H9 (cell line): ENCODE measurements around the gene NRXN3. TPM values are rescaled to one million over a fixed set of nuclear protein-coding genes. Genes with fewer than 3 reads are reported as not detected.

Experiments used
- DNase-seq: peaks from one replicate; pipeline ENCODE4 v3.0.0-alpha.2; 2017
- H2AFZ ChIP-seq: one replicate; pipeline ENCODE4 v1.6.1; 2013; ENCODE audit warnings: mild to moderate bottlenecking, low read length, control low read depth, moderate library complexity
- H2AK5ac ChIP-seq: 2 replicates; pipeline ENCODE4 v1.6.1; 2013; ENCODE audit warnings: low read length, control low read depth, mixed read lengths; ENCODE audit not compliant: insufficient read length
- H2BK120ac ChIP-seq: one replicate; pipeline ENCODE4 v1.6.1; 2013; ENCODE audit warnings: low read depth, mild to moderate bottlenecking, low read length, control low read depth, inconsistent platforms; ENCODE audit not compliant: poor library complexity, severe bottlenecking
- H2BK12ac ChIP-seq: 2 replicates; pipeline ENCODE4 v1.6.1; 2013; ENCODE audit warnings: low read length, control low read depth, mixed read lengths, low read depth; ENCODE audit not compliant: insufficient read length
- H2BK15ac ChIP-seq: 2 replicates; pipeline ENCODE4 v1.6.1; 2013; ENCODE audit warnings: low read depth, low read length, control low read depth
- H2BK20ac ChIP-seq: one replicate; pipeline ENCODE4 v1.6.1; 2013; ENCODE audit warnings: low read depth, mild to moderate bottlenecking, low read length, control low read depth, inconsistent platforms; ENCODE audit not compliant: poor library complexity, severe bottlenecking
- H2BK5ac ChIP-seq: 2 replicates; pipeline ENCODE4 v1.6.1; 2013; ENCODE audit warnings: low read length, control low read depth, mixed read lengths; ENCODE audit not compliant: insufficient read length
- H3K14ac ChIP-seq: 2 replicates; pipeline ENCODE4 v1.6.1; 2013; ENCODE audit warnings: low read length, control low read depth; ENCODE audit not compliant: insufficient read depth
- H3K18ac ChIP-seq: 2 replicates; pipeline ENCODE4 v1.6.1; 2013; ENCODE audit warnings: low read depth, mild to moderate bottlenecking, mixed read lengths, low read length, control low read depth; ENCODE audit not compliant: insufficient read length
- H3K23ac ChIP-seq: 2 replicates; pipeline ENCODE4 v1.6.1; 2013; ENCODE audit warnings: low read length, control low read depth, mixed read lengths, low read depth; ENCODE audit not compliant: insufficient read length
- H3K23me2 ChIP-seq: 2 replicates; pipeline ENCODE4 v1.6.1; 2013; ENCODE audit warnings: low read depth, mild to moderate bottlenecking, mixed read lengths, low read length, control low read depth; ENCODE audit not compliant: insufficient read length, poor library complexity, severe bottlenecking
- H3K27ac ChIP-seq: 2 replicates; pipeline ENCODE4 v1.5.1; 2013; ENCODE audit warnings: low read length, control low read depth, mixed read lengths, low read depth; ENCODE audit not compliant: insufficient read length
- H3K27me3 ChIP-seq: 2 replicates; pipeline ENCODE4 v1.6.1; 2013; ENCODE audit warnings: low read length, control low read depth, inconsistent platforms; ENCODE audit not compliant: insufficient read depth
- H3K4ac ChIP-seq: 2 replicates; pipeline ENCODE4 v1.6.1; 2013; ENCODE audit warnings: low read depth, mild to moderate bottlenecking, control low read depth, inconsistent platforms, low read length, moderate library complexity
- H3K4me1 ChIP-seq: 2 replicates; pipeline ENCODE4 v1.6.1; 2013; ENCODE audit warnings: low read length, control low read depth, inconsistent platforms; ENCODE audit not compliant: insufficient read depth
- H3K4me2 ChIP-seq: 2 replicates; pipeline ENCODE4 v1.6.1; 2013; ENCODE audit warnings: low read length, control low read depth, mixed read lengths; ENCODE audit not compliant: insufficient read length, insufficient read depth
- H3K56ac ChIP-seq: 2 replicates; pipeline ENCODE4 v1.6.1; 2013; ENCODE audit warnings: low read depth, mild to moderate bottlenecking, mixed read lengths, low read length, control low read depth; ENCODE audit not compliant: insufficient read length
- H3K79me1 ChIP-seq: 2 replicates; pipeline ENCODE4 v1.6.1; 2013; ENCODE audit warnings: low read depth, mild to moderate bottlenecking, moderate library complexity, low read length, control low read depth, inconsistent platforms; ENCODE audit not compliant: insufficient read depth, poor library complexity, severe bottlenecking
- H3K79me2 ChIP-seq: 2 replicates; pipeline ENCODE4 v1.6.1; 2013; ENCODE audit warnings: low read length, control low read depth, inconsistent platforms; ENCODE audit not compliant: insufficient read depth
- H3K9ac ChIP-seq: 2 replicates; pipeline ENCODE4 v1.6.1; 2013; ENCODE audit warnings: low read length, control low read depth, mixed read lengths; ENCODE audit not compliant: insufficient read length; ENCODE audit errors: extremely low read depth
- H3K9me3 ChIP-seq: one replicate; pipeline ENCODE4 v1.6.1; 2013; ENCODE audit warnings: low read depth, low read length, inconsistent platforms; ENCODE audit not compliant: control insufficient read depth
- H3T11ph ChIP-seq: one replicate; pipeline ENCODE4 v1.6.1; 2013; ENCODE audit warnings: mild to moderate bottlenecking, low read length, control low read depth, inconsistent platforms
- H4K20me1 ChIP-seq: one replicate; pipeline ENCODE4 v1.6.1; 2013; ENCODE audit not compliant: control insufficient read depth, insufficient read length, insufficient read depth
- H4K5ac ChIP-seq: 2 replicates; pipeline ENCODE4 v1.6.1; 2013; ENCODE audit warnings: low read depth, mild to moderate bottlenecking, mixed read lengths, low read length, control low read depth; ENCODE audit not compliant: insufficient read length
- H4K8ac ChIP-seq: replicated peaks from 2 replicates; pipeline ENCODE4 v1.6.1; 2013; ENCODE audit warnings: low read length, control low read depth, mixed read lengths, low read depth; ENCODE audit not compliant: insufficient read length
- H4K91ac ChIP-seq: 2 replicates; pipeline ENCODE4 v1.6.1; 2013; ENCODE audit warnings: low read depth, mild to moderate bottlenecking, moderate library complexity, mixed read lengths, low read length, control low read depth; ENCODE audit not compliant: insufficient read length
- H3K27ac Mint-ChIP-seq, 3 experiments: 2 replicates in 2 of 3; 3 replicates in 1 of 3; pipeline ENCODE4 v1.8.0; 2020 to 2021; ENCODE audit warnings: mixed read lengths in 3 of 3, mild to moderate bottlenecking in 1 of 3, moderate library complexity in 1 of 3
- H3K27me3 Mint-ChIP-seq: 2 replicates; pipeline ENCODE4 v1.8.0; 2021; ENCODE audit warnings: low read depth, mild to moderate bottlenecking, moderate library complexity, mixed read lengths
- H3K36me3 Mint-ChIP-seq, 3 experiments: 2 replicates in 2 of 3; 3 replicates in 1 of 3; pipeline ENCODE4 v1.8.0; 2020 to 2021; ENCODE audit warnings: low read depth in 3 of 3, mixed read lengths in 3 of 3; ENCODE audit not compliant: insufficient read depth in 1 of 3
- H3K4me1 Mint-ChIP-seq, 2 experiments: 2 replicates each; pipeline ENCODE4 v1.8.0; 2020; ENCODE audit warnings: mixed read lengths in 2 of 2
- H3K4me3 Mint-ChIP-seq, 2 experiments: 2 replicates in 1 of 2; 3 replicates in 1 of 2; pipeline ENCODE4 v1.8.0; 2020 to 2021; ENCODE audit warnings: mild to moderate bottlenecking in 2 of 2, mixed read lengths in 2 of 2, moderate library complexity in 1 of 2
- H3K9me3 Mint-ChIP-seq, 2 experiments: 2 replicates in 1 of 2; 3 replicates in 1 of 2; pipeline ENCODE4 v1.8.0; 2020; ENCODE audit warnings: mild to moderate bottlenecking in 2 of 2, mixed read lengths in 2 of 2, moderate library complexity in 1 of 2
- CTCF ChIP-seq: fragments of 200-600 bp; sonication (generic); conservative IDR thresholded peaks from 3 replicates; pipeline ENCODE4 v1.8.0; 2021; ENCODE audit warnings: antibody characterized with exemption, mild to moderate bottlenecking
- WGBS: extraction: QIAGEN DNeasy Blood & Tissue Kit; methylation state at CpG from one replicate; pipeline ENCODE4 v1.1.7; 2013; ENCODE audit warnings: missing lambda C conversion rate, low lambda C conversion rate, mixed read lengths; ENCODE audit not compliant: insufficient read length; ENCODE audit errors: extremely low coverage; 5-methylcytosine and 5-hydroxymethylcytosine counted together
- total RNA-seq: library from RNA; stranded (reverse); gene quantifications from 2 replicates; pipeline ENCODE4 v1.2.1, GENCODE V29; 2021

NRXN3 gene
- total RNA-seq, 1 experiment from 2014 or later: 1.8 TPM

- no peak overlapping the region for H3K14ac ChIP-seq
- no peak overlapping the region for H3K23ac ChIP-seq
- H3K4me3 Mint-ChIP-seq: no peak overlapping the region
- no peak for DNase-seq
- H3T11ph ChIP-seq: no peak overlapping the region
- H3K4ac ChIP-seq: no peak overlapping the region
- no peak overlapping the region for H3K4me2 ChIP-seq
- no peaks in the 10 kb centered on the region for H3K9me3 Mint-ChIP-seq
- no CpG with 5 or more reads among the region's 2 CpGs for WGBS
- peaks cover 11 to 16% of the 10 kb centered on the region in 2 experiments for H3K4me1 Mint-ChIP-seq
- no peaks in the 10 kb centered on the region for H3K9me3 ChIP-seq
- H3K23me2 ChIP-seq: no peaks in the 10 kb centered on the region
- no peak overlapping the region for H2AFZ ChIP-seq
- H4K5ac ChIP-seq: no peak overlapping the region
- no peak overlapping the region for H2BK12ac ChIP-seq
- H2BK15ac ChIP-seq: no peak overlapping the region
- H2BK5ac ChIP-seq: no peak overlapping the region
- no peaks in the 10 kb centered on the region for H4K20me1 ChIP-seq
- TF ChIP-seq CTCF: no peak
- H3K9ac ChIP-seq: no peak overlapping the region
- H3K27me3 Mint-ChIP-seq: peaks cover 5% of the 10 kb centered on the region
- H3K4me1 ChIP-seq: no peaks in the 10 kb centered on the region
- no peak overlapping the region for H3K56ac ChIP-seq
- no peaks in the 10 kb centered on the region for H3K79me1 ChIP-seq
- no peak overlapping the region for H2BK20ac ChIP-seq
- H3K18ac ChIP-seq: no peak overlapping the region
- no peaks in the 10 kb centered on the region for H3K79me2 ChIP-seq
- H3K27me3 ChIP-seq: no peaks in the 10 kb centered on the region
- no peaks in the 10 kb centered on the region for H3K36me3 Mint-ChIP-seq
- no peak overlapping the region for H4K8ac ChIP-seq
- no peak overlapping the region for H2AK5ac ChIP-seq
- no peak overlapping the region for H3K27ac Mint-ChIP-seq
- H2BK120ac ChIP-seq: no peak overlapping the region
- H4K91ac ChIP-seq: no peak overlapping the region
- no peak overlapping the region for H3K27ac ChIP-seq
Observed at GRCh38 chr14:79822034-79822433, 1651.9 kb downstream of the NRXN3 start.
